ENCODE measurements around the gene SRSF5. TPM values are rescaled to one million over a fixed set of nuclear protein-coding genes. Genes with fewer than 3 reads are reported as not detected.

Gene SRSF5
- total RNA-seq, 6 donors from 2014 or later, result 238 to 1,033 (median 288) TPM

DNA sequence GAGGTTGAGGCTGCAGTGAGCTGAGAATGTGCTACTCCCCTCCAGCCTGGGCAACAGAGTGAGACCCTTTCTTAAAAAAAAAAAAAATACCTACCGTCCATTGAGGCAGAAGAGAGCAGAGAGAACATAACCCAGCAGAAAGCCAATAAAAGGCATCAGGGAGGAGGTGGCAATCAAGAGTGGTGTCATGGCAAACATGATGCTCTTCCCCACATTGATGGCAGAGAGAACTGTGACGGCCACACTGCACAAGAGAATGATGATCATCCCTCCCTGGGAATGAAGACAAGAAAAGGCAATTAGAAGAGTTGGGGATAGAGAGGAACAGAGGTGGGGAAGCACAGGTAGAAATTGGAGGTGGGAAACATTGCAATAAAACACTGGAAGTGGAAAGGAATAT, 12.1 kb downstream of the SRSF5 start:
- Histone ChIP-seq H3K27ac (no peak overlapping the region), H3K4me1 (peaks cover 0 to 4% (median 2%) of the 10 kb centered on the region in 4 donors), H3K9me3 (no peaks in the 10 kb centered on the region), H3K27me3 (no peaks in the 10 kb centered on the region), H3K4me3 (no peak overlapping the region), H3K36me3 (peaks cover 0 to 68% (median 34%) of the 10 kb centered on the region in 4 donors)
- TF ChIP-seq CTCF (IDR thresholded peaks at IDR 0.05), result no peak
- TF ChIP-seq EP300 (IDR thresholded peaks at IDR 0.05), result no peak
- TF ChIP-seq POLR2AphosphoS5 (IDR thresholded peaks at IDR 0.05), result no peak
- no peak for TF ChIP-seq POLR2A (IDR thresholded peaks at IDR 0.05)
- DNase-seq, result no peak
- ATAC-seq (ENCODE audit: low FRiP score in 2 of 2), result no peak
- 85 to 93% methylated on average over 2 of the region's 2 CpGs for whole genome bisulfite sequencing, 2 donors

DNA sequence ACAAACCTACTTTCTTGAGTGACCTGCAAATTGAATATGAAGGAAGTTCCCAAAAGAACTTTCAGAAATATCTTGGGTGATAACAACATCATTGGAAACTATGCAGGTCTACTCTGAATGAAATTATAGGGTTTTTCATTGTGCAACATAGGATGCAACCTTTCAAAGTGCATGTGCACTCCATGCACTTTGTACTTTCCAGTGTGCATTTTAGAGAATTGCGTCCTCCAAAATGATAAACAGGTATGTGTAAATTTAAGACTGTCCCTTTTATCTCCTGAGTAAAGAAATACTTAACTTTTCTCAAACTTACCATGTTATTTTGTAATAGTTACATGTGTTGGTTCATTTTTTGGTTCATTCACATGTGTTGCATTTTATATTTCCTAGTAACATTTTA, 13.2 kb downstream of the SRSF5 start:
- H3K9me3 ChIP-seq, result no peaks in the 10 kb centered on the region
- H3K4me3 ChIP-seq, result no peak overlapping the region
- DNase-seq (no peak), ATAC-seq (ENCODE audit: low FRiP score in 2 of 2) (no peak)
- peaks cover 0 to 4% (median 2%) of the 10 kb centered on the region in 4 donors for H3K4me1 ChIP-seq
- peaks cover 0 to 58% (median 26%) of the 10 kb centered on the region in 4 donors for H3K36me3 ChIP-seq
- no peaks in the 10 kb centered on the region for H3K27me3 ChIP-seq
- TF ChIP-seq POLR2A (IDR thresholded peaks at IDR 0.05) (no peak), CTCF (IDR thresholded peaks at IDR 0.05) (no peak), EP300 (IDR thresholded peaks at IDR 0.05) (no peak), POLR2AphosphoS5 (IDR thresholded peaks at IDR 0.05) (no peak)
- no peak overlapping the region for H3K27ac ChIP-seq
- WGBS, 2 donors, result 96 to 97% methylated on average over 1 of the region's 1 CpG

DNA sequence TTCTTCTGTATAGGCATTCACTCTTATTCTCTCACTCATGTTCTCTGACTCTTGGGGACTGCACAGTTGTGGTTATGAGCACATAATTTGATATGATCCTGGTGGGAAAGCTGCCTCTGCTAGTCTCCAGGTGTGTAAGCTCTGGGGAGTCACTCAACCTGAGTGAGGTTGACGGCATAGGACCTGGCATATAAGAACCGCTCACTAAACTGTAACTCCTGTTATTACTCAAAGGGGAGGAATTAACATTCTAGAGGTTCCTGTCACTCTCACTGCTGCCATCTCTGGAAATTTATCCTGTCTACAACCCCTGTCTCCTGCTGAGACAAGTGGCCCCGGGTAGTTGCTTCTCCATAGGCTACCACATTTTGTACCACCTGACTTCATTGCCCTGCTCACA, 14.0 kb downstream of the SRSF5 start:
- H3K4me1 ChIP-seq, result peaks cover 0 to 3% (median 0%) of the 10 kb centered on the region in 4 donors
- H3K9me3 ChIP-seq, result no peaks in the 10 kb centered on the region
- TF ChIP-seq POLR2A (IDR thresholded peaks at IDR 0.05) (no peak), POLR2AphosphoS5 (IDR thresholded peaks at IDR 0.05) (no peak), EP300 (IDR thresholded peaks at IDR 0.05) (no peak), CTCF (IDR thresholded peaks at IDR 0.05) (no peak)
- peaks cover 0 to 51% (median 22%) of the 10 kb centered on the region in 4 donors for H3K36me3 ChIP-seq
- ATAC-seq (ENCODE audit: low FRiP score in 2 of 2), result no peak
- no peak for DNase-seq
- no peaks in the 10 kb centered on the region for H3K27me3 ChIP-seq
- 87 to 97% methylated on average over 3 of the region's 3 CpGs for WGBS, 2 donors
- H3K4me3 ChIP-seq, result no peak overlapping the region
- H3K27ac ChIP-seq, result no peak overlapping the region

DNA sequence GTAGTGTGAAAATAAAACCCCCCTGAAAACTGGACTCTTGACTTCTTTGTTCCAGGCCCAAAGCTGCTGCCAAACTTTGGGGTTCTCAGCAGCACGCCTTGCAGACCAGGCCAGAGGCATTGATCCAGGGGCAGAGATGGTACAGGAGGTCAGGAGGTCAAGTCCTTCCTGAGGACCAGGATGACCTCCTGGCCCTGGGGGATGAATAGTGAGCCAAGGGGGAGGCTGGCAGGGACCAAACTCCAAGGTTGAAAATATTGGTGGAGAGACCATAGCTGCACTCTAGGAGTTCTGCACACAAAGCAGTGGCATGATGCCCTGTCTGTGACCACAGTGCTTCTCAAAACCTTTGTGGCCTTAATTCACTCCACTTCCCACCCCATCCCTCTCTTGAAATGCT, 18.0 kb downstream of the SRSF5 start:
- Histone ChIP-seq H3K4me1 (no peaks in the 10 kb centered on the region), H3K27me3 (no peaks in the 10 kb centered on the region), H3K36me3 (peaks cover 0 to 17% (median 1%) of the 10 kb centered on the region in 4 donors), H3K9me3 (no peaks in the 10 kb centered on the region), H3K27ac (no peak overlapping the region), H3K4me3 (no peak overlapping the region)
- WGBS, 2 donors, result 100% methylated on average over 1 of the region's 1 CpG; no CpG with 5 or more reads in 1 of the 2 donors
- ATAC-seq (ENCODE audit: low FRiP score in 2 of 2) (no peak), DNase-seq (no peak)
- TF ChIP-seq POLR2A (IDR thresholded peaks at IDR 0.05) (no peak), EP300 (IDR thresholded peaks at IDR 0.05) (no peak), CTCF (IDR thresholded peaks at IDR 0.05) (no peak), POLR2AphosphoS5 (IDR thresholded peaks at IDR 0.05) (no peak)

DNA sequence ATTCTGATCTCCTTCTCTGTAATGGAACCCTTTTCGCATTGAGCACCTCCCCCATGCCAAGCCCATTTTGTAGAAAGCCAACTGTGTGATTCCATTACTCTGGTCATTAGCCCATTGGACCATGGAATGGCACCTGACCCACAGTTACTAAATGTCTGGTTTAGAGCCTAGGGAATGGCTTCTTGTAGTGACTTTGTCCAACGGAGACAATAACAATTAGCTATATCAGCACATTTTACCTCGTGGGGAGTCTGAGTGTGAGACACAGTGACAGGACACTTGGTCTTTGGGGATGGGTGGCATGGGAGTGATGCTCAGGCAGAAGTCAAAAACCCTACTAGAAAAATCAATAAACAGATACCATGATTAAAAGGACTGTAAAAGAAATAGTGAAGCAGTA, 19.7 kb downstream of the SRSF5 start:
- 96 to 97% methylated on average over 3 of the region's 3 CpGs for WGBS, 2 donors
- DNase-seq (no peak), ATAC-seq (ENCODE audit: low FRiP score in 2 of 2) (no peak)
- H3K27me3 ChIP-seq, result no peaks in the 10 kb centered on the region
- no peak overlapping the region for H3K4me3 ChIP-seq
- H3K9me3 ChIP-seq, result no peaks in the 10 kb centered on the region
- H3K27ac ChIP-seq, result no peak overlapping the region
- H3K4me1 ChIP-seq, result no peaks in the 10 kb centered on the region
- peaks cover 0 to 6% (median 1%) of the 10 kb centered on the region in 4 donors for H3K36me3 ChIP-seq
- TF ChIP-seq EP300 (IDR thresholded peaks at IDR 0.05) (no peak), POLR2A (IDR thresholded peaks at IDR 0.05) (no peak), POLR2AphosphoS5 (IDR thresholded peaks at IDR 0.05) (no peak), CTCF (IDR thresholded peaks at IDR 0.05) (no peak)
